Measurements from ENCODE around the gene C17orf67.

The C17orf67 gene

GRCh38 chr17:56810343-56810742 lies 23.4 kb downstream of the C17orf67 start:
- in situ Hi-C loops (cut with MboI; ENCODE audit: low sequenced_read_pairs), result loop anchor here (10.0 kb wide), 1 partner anchor 124 kb away; no protein-coding TSS in a partner anchor

DNA sequence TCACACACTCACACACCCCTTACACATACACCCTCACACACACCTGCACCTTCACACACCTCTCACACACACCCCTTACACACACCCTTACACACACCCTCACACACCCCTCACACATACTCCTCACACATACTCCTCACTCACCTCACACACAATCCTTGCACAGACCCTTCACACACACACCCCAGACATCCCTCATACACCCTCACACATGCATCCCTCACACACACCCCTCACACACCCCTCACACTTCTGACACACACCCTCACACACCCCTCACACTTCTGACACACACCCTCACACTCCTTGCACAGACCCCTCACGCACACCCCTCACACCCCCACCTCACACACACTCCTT lies 23.9 kb downstream of the C17orf67 start:
- in situ Hi-C loops (cut with MboI; ENCODE audit: low sequenced_read_pairs), result loop anchor here (10.0 kb wide), 1 partner anchor 125 kb away; no protein-coding TSS in a partner anchor

- in situ Hi-C loops (cut with MboI; ENCODE audit: low sequenced_read_pairs), result no loop called here
These were observed 24.5 kb downstream of the C17orf67 start for GRCh38 chr17:56809106-56809819.

DNA sequence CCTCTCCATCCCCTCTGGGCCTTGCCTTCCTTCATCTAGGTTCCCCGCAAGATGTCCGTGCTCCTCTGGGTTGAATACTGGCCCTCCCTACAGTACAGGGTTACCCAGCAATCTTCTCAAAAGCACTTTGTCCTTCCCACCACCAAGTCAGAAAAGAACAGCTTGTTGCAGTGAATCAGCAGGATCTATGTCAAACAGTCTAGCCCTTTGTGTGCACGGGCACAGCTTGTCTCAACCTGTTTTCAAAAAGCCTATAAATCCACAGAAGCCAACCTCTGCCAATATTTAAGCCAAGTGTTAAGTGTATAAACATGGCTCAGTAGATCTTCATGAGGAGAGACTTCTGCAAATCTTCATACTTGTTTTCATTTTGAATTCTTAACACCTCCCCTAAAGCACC lies 25.2 kb downstream of the C17orf67 start:
- in situ Hi-C loops (cut with MboI; ENCODE audit: low sequenced_read_pairs), result no loop called here

DNA sequence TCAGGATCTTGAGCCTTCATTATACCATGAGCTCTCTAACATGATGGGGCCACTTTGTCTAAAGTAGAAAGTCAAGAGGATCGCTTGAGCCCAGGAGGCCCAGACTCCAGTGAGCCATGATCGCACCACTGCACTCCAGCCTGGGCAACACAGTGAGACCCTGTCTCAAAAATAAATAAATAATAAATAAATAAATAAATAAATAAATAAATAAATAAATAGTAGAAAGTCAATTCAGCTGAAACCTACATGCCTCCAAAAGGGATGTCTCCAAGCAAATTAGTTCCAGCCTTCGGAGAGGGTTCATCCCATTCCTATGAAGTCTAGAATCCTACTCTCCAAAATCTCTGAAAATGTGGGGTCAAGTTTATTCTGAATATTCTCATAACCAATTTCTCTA lies 26.0 kb downstream of the C17orf67 start:
- in situ Hi-C loops (cut with MboI; ENCODE audit: low sequenced_read_pairs), result no loop called here

GRCh38 chr17:56806949-56807348 lies 26.8 kb downstream of the C17orf67 start:
- in situ Hi-C loops (cut with MboI; ENCODE audit: low sequenced_read_pairs), result no loop called here

DNA sequence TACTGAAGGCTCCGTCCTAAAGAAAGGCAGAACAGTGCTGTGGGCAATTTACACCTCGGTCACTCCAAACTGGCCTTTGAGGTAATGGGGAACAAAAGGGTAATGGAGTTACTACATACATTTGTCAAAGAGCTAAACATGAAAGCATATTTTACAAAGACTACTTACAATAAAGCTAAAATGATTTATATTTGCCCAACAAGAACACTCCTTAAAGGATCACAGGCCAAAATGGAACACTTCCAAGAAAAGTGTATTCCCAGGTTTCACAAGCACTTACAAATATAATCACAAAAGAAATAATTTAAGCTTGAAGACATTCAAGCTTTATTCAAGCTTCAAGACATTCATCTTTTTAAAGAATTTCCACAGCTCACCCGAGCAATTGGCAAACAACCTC lies 29.3 kb downstream of the C17orf67 start:
- in situ Hi-C loops (cut with MboI; ENCODE audit: low sequenced_read_pairs), result no loop called here

DNA sequence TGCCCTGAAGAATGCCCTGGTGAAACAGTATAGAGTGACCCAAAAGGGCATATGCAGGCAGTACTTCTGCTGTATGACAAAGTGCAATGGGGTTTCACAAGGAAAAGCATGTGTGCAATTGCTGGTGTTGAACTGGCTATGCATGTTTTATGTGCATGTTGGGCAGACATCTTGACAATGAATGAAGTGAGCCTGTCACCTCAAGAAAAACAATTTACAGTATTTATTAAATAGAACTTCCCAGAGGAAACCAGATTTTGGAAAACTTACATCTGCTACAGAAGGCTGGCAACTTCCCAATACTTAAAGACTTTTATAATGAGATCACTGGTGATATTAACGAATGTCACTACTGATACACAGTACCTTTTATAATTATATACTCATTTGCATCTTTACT lies 30.6 kb downstream of the C17orf67 start:
- in situ Hi-C loops (cut with MboI; ENCODE audit: low sequenced_read_pairs), result no loop called here

- in situ Hi-C loops (cut with MboI; ENCODE audit: low sequenced_read_pairs), result no loop called here
These were observed 32.1 kb downstream of the C17orf67 start for GRCh38 chr17:56801459-56802178.

- in situ Hi-C loops (cut with MboI; ENCODE audit: low sequenced_read_pairs), result no loop called here
These were observed 34.8 kb downstream of the C17orf67 start for GRCh38 chr17:56798916-56799315.

DNA sequence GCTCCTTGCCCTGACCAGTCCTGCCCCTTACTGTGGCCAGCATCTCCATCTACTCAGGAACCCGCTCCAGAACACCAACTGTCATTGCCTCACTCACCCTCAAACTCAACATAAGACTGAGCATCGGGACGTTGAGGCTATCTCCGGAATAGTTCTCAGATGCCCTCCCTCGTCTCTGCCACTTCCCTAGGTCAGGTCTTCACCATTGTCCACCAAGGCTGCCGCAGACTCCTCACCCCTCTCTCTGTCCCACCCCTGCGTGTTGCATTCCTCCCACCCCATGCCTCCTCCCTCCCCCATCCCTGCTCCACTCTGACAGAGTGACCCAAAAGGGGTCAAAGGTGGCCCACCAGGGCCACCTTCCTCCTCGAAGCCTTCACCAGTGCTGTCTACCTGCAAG lies 37.2 kb downstream of the C17orf67 start:
- in situ Hi-C loops (cut with MboI; ENCODE audit: low sequenced_read_pairs), result no loop called here

DNA sequence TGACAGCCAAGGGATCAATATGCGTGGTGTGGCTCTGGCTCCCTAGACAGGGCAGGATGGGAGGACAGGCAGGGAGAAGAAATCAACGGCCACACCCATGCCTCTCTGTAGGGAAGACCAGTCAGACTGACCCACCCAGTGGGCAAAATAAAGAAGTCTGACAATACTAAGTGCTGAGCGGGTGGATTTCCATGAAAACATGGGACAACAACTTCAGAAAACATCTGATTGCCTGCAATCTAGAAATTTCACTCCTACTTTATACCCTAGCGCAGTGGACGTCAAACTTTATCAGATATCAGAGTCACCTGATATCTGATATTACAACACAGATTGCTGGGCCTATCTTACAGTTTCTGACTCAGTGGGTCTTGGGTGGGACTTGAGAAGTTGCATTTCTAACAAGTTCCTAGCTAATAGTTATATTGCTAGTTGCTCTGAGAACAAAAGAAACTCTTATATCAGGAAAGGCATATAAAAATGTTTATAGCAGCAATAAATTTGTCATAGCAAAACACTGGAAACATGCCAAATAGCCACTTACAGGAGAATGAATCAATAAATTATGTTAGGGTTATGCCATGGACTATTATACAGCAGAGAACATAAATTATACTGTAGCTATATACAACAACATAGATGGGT lies 38.4 kb downstream of the C17orf67 start:
- in situ Hi-C loops (cut with MboI; ENCODE audit: low sequenced_read_pairs), result no loop called here

- in situ Hi-C loops (cut with MboI; ENCODE audit: low sequenced_read_pairs), result no loop called here
These were observed 39.8 kb downstream of the C17orf67 start for GRCh38 chr17:56793957-56794356.

- in situ Hi-C loops (cut with MboI; ENCODE audit: low sequenced_read_pairs), result no loop called here
These were observed 40.2 kb downstream of the C17orf67 start for GRCh38 chr17:56793531-56793930.

- in situ Hi-C loops (cut with MboI; ENCODE audit: low sequenced_read_pairs), result no loop called here
These were observed 41.5 kb downstream of the C17orf67 start for GRCh38 chr17:56792267-56792666.

GRCh38 chr17:56786989-56787482 lies 46.7 kb downstream of the C17orf67 start:
- in situ Hi-C loops (cut with MboI; ENCODE audit: low sequenced_read_pairs), result no loop called here

DNA sequence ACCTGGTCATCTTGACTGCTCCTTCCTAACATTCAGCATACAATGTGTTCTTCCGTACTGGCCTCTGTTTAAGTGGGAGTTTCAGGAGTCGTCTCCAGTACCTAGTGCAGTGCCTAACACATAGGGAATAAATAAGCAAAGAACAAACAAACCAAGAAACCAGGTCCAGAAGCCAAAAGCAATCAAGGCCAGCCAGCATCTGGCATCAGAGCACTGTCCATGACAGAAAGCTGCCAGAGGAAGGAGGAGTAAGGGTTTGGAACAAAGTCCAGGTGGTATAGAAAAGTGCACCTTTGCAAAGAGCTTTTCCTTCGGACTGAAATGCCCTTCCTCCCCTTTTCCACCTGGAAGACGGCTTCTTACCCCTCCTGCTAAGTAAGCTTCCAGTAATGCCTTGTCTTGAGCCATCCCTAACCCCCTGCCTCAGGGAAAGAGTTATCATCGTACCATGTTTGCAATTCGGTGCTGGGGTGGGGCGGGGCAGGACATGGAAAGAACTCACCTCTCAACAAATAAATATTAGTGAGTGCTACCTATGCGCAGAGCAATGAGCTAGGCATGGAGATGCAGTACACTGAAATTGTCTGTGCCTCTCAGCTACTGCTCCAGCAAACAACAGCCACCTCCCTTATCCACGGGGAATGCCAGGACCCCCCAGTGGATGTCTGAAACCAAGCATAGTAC lies 47.6 kb downstream of the C17orf67 start:
- in situ Hi-C loops (cut with MboI; ENCODE audit: low sequenced_read_pairs), result no loop called here

GRCh38 chr17:56785405-56785804 lies 48.3 kb downstream of the C17orf67 start:
- in situ Hi-C loops (cut with MboI; ENCODE audit: low sequenced_read_pairs), result no loop called here

DNA sequence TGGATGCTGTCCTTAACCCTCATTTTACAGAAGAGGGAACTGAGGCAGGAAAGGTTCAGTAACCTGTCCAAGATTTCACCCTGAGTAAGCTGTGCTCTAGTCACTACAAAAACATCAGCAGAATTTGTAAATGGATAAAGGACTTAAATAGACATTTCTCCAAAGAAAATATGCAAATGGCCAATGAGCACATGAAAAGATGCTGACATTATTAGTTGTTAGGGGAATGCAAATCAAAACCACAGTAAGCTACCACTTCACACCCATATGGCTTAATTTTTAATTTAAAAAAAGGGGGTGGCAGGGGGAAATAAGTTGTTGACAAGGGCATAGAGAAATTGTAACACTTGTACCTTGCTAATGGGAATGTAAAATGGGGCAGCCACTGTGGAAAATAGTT lies 51.4 kb downstream of the C17orf67 start:
- in situ Hi-C loops (cut with MboI; ENCODE audit: low sequenced_read_pairs), result no loop called here

GRCh38 chr17:56781906-56782305 lies 51.8 kb downstream of the C17orf67 start:
- in situ Hi-C loops (cut with MboI; ENCODE audit: low sequenced_read_pairs), result no loop called here

All from HL-60/S4 (cell line).